HepG2 (cell line): ENCODE measurements around the gene BLID. TPM values are rescaled to one million over a fixed set of nuclear protein-coding genes. Genes with fewer than 3 reads are reported as not detected.

ENCODE experiments used
- ASH2L ChIP-seq: fragments of 300-600, 200-600 bp; sonication (generic); IDR thresholded peaks from 2 replicates; pipeline ENCODE4 v1.7.0; 2017; ENCODE audit warnings: low read depth, mild to moderate bottlenecking, moderate library complexity, mixed read lengths, low read length; ENCODE audit not compliant: insufficient read length
- FOSL2 ChIP-seq: sonication (generic); formaldehyde crosslinking; IDR thresholded peaks from 2 replicates; pipeline ENCODE4 v1.4.0; 2020; ENCODE audit warnings: missing genetic modification reagents
- HNRNPUL1 ChIP-seq: fragments of 200-400 bp; formaldehyde crosslinking; IDR thresholded peaks from 2 replicates; pipeline ENCODE4 v1.6.1; 2017; ENCODE audit warnings: low read depth, mild to moderate bottlenecking, low read length, moderate library complexity
- KLF13 ChIP-seq: sonication (generic); formaldehyde crosslinking; IDR thresholded peaks from 2 replicates; pipeline ENCODE4 v1.4.0; 2020; ENCODE audit warnings: mild to moderate bottlenecking, missing genetic modification reagents
- KLF15 ChIP-seq: sonication (generic); formaldehyde crosslinking; IDR thresholded peaks from 2 replicates; pipeline ENCODE4 v1.8.1; 2023; ENCODE audit warnings: borderline replicate concordance, mild to moderate bottlenecking, inconsistent platforms, missing genetic modification reagents, mixed read lengths
- KMT2A ChIP-seq: sonication (generic); formaldehyde crosslinking; IDR thresholded peaks from 2 replicates; pipeline ENCODE4 v1.4.0; 2020; ENCODE audit warnings: missing genetic modification reagents
- LBX2 ChIP-seq: sonication (generic); formaldehyde crosslinking; IDR thresholded peaks from 2 replicates; pipeline ENCODE4 v1.5.0; 2020; ENCODE audit warnings: missing genetic modification reagents, mild to moderate bottlenecking, borderline replicate concordance
- MYNN ChIP-seq: sonication (generic); formaldehyde crosslinking; IDR thresholded peaks from 2 replicates; pipeline ENCODE4 v1.4.0; 2020; ENCODE audit warnings: mild to moderate bottlenecking, low read depth, missing genetic modification reagents
- NCOA2 ChIP-seq: sonication (generic); formaldehyde crosslinking; IDR thresholded peaks from 2 replicates; pipeline ENCODE4 v1.8.0; 2022; ENCODE audit warnings: inconsistent platforms
- PHF8 ChIP-seq: sonication (generic); formaldehyde crosslinking; IDR thresholded peaks from 2 replicates; pipeline ENCODE4 v1.5.0; 2020; ENCODE audit warnings: missing genetic modification reagents
- RBAK ChIP-seq: sonication (generic); formaldehyde crosslinking; IDR thresholded peaks from 2 replicates; pipeline ENCODE4 v1.5.1; 2020; ENCODE audit warnings: mild to moderate bottlenecking, missing genetic modification reagents
- RERE ChIP-seq: IDR thresholded peaks from 2 replicates; pipeline ENCODE4 v1.6.1; 2016; ENCODE audit warnings: low read depth, missing genetic modification reagents, missing compliant biosample characterization
- SIN3B ChIP-seq: fragments of 150-350 bp; IDR thresholded peaks from 2 replicates; pipeline ENCODE4 v1.6.1; 2014; ENCODE audit warnings: low read length
- SIX1 ChIP-seq: sonication (generic); formaldehyde crosslinking; IDR thresholded peaks from 2 replicates; pipeline ENCODE4 v1.4.0; 2020; ENCODE audit warnings: missing genetic modification reagents, borderline replicate concordance
- TBX3 ChIP-seq: fragments of 450-650 bp; IDR thresholded peaks from 2 replicates; pipeline ENCODE4 v1.6.1; 2017; ENCODE audit warnings: antibody characterized with exemption, mild to moderate bottlenecking, inconsistent platforms, borderline replicate concordance
- ZBTB49 ChIP-seq: sonication (generic); formaldehyde crosslinking; IDR thresholded peaks from 2 replicates; pipeline ENCODE4 v1.4.0; 2020; ENCODE audit warnings: missing genetic modification reagents, borderline replicate concordance
- ZNF101 ChIP-seq: sonication (generic); formaldehyde crosslinking; IDR thresholded peaks from 2 replicates; pipeline ENCODE4 v1.4.0; 2020; ENCODE audit warnings: mild to moderate bottlenecking, low read depth, missing genetic modification reagents, borderline replicate concordance
- ZNF160 ChIP-seq: sonication (generic); formaldehyde crosslinking; IDR thresholded peaks from 2 replicates; pipeline ENCODE4 v1.8.0; 2022; ENCODE audit warnings: mild to moderate bottlenecking, inconsistent platforms, missing genetic modification reagents
- ZNF275 ChIP-seq: sonication (generic); formaldehyde crosslinking; IDR thresholded peaks from 2 replicates; pipeline ENCODE4 v1.8.0; 2022; ENCODE audit warnings: missing genetic modification reagents, mild to moderate bottlenecking, inconsistent platforms, borderline replicate concordance
- polyA plus RNA-seq, 8 experiments: library from polyadenylated mRNA; depleted of rRNA in 3 of 8; stranded (reverse) in 7 of 8; unstranded in 1 of 8; fragments of >200 nt; fragmentation: Illumina TruSeq in 4 of 8; extraction: Trizol in 4 of 8; gene quantifications; 2 replicates each; pipeline versions ENCODE4 v1.2.1 to v1.2.3, GENCODE V29; 2011 to 2016; ENCODE audit warnings: low read depth in 4 of 8, missing spikeins in 1 of 8, mixed read lengths in 1 of 8; ENCODE audit not compliant: insufficient read depth in 1 of 8
- total RNA-seq, 5 experiments: library from RNA; depleted of rRNA; stranded (reverse); fragments of >200 nt; fragmentation: Illumina TruSeq; extraction: Trizol; gene quantifications; 2 replicates each; pipeline ENCODE4 v1.2.3, GENCODE V29; 2016; ENCODE audit warnings: low read depth in 1 of 5

Gene BLID
- total and polyA plus RNA-seq, 2 of the 13 experiments (the other 11 are each of a cell fraction or from before 2014, with no cell fraction given): not detected

- no peak for TF ChIP-seq KLF15 (CRISPR knock-in tag)
- TF ChIP-seq LBX2 (CRISPR knock-in tag): no peak
- no peak for TF ChIP-seq ASH2L
- no peak for TF ChIP-seq SIX1 (CRISPR knock-in tag)
- TF ChIP-seq MYNN (CRISPR knock-in tag): no peak
- no peak for TF ChIP-seq SIN3B
- no peak for TF ChIP-seq FOSL2 (CRISPR knock-in tag)
- TF ChIP-seq RERE (CRISPR knock-in tag): peak; percentile 79; the same call in 1 of the 2 replicates
- TF ChIP-seq ZNF101 (CRISPR knock-in tag): no peak
- no peak for TF ChIP-seq ZNF275
- peak; percentile 33; the same call in 1 of the 2 replicates for TF ChIP-seq TBX3
- no peak for TF ChIP-seq KLF13
- TF ChIP-seq ZBTB49 (CRISPR knock-in tag): no peak
- no peak for TF ChIP-seq HNRNPUL1
- no peak for TF ChIP-seq KMT2A (CRISPR knock-in tag)
- no peak for TF ChIP-seq RBAK
- TF ChIP-seq ZNF160 (CRISPR knock-in tag): no peak
- TF ChIP-seq PHF8 (CRISPR knock-in tag): no peak
- no peak for TF ChIP-seq NCOA2 (CRISPR knock-in tag)
These were observed 34.5 kb upstream of the BLID start (continued) for GRCh38 chr11:122150216-122151124.
